HG03521 (cell line): Measurements from ENCODE around the gene YWHAG.
"Not testable (repeated sequence)": the region's sequence is repeated elsewhere in the genome, so short reads cannot be mapped to it uniquely, and the experiment has no call there.

Experiments
- ATAC-seq: cut with Tn5 transposase; IDR thresholded peaks from one replicate; pipeline ENCODE4 v1.9.1; 2021; ENCODE audit warnings: mild to moderate bottlenecking, moderate library complexity; ENCODE audit not compliant: unreplicated experiment

YWHAG gene

DNA sequence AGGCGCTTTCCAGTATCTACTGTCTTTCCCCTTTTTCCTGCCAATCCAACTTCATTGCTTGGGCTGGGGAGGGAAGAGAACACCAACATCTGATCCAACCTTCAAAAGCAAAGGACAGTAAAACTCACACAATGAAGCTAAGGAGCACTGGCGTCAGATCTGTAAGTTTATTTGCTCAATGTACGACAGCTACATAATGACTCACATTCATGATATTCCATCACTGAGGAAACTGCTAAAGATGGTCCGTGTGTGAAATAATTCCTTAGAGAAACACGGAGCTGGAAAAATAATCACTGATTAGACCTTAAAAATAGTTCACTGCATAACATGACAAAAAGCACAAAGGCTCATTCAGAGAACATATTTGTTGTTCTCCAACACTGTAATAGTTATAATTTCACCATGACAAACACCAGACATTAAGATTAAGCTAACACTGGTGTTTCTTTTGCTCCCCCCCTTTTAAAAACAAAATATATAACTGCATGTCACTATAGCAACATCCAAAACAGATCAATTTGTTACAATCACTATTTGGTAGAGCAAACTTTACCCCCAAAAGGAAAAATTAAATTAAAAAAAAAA, 32.1 kb downstream of the YWHAG start:
- ATAC-seq, result no peak

DNA sequence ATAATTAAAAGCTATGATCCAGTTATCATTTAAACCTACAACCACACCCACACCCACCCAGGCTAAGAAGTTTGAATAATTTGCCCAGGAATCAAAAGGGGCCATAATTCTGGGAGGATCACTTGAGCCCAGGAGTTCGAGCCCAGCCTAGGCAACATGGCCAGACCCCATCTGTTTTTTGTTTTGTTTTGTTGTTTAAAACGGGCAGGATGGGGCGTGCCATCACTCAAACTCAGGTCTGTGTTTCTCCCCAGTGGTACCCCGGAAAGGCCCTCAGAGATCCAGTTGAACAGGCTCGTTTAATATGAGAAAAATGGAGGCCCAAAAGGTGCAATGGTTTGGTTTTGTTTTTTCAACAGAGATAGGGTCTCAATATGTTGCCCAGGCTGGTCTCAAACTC, 33.0 kb downstream of the YWHAG start:
- no peak for ATAC-seq

DNA sequence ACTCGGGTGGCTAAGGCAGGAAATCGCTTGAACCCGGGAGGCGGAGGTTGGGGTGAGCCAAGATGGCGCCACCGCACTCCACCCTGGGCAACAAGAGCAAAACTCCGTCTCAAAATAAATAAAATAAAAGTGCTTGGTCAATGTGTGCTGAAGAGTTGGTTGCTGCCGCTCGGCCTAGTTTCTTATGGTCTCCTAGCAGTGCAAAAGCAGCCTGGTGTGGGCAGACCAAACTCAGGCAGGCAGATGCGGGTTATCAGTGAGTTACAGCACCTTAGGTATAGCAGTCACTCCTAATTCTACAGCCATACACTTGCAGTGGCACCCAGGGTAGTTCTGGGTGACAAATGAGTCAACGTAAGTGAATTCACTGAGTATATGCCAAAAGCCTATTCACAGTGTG, 33.7 kb downstream of the YWHAG start:
- ATAC-seq, result no peak

DNA sequence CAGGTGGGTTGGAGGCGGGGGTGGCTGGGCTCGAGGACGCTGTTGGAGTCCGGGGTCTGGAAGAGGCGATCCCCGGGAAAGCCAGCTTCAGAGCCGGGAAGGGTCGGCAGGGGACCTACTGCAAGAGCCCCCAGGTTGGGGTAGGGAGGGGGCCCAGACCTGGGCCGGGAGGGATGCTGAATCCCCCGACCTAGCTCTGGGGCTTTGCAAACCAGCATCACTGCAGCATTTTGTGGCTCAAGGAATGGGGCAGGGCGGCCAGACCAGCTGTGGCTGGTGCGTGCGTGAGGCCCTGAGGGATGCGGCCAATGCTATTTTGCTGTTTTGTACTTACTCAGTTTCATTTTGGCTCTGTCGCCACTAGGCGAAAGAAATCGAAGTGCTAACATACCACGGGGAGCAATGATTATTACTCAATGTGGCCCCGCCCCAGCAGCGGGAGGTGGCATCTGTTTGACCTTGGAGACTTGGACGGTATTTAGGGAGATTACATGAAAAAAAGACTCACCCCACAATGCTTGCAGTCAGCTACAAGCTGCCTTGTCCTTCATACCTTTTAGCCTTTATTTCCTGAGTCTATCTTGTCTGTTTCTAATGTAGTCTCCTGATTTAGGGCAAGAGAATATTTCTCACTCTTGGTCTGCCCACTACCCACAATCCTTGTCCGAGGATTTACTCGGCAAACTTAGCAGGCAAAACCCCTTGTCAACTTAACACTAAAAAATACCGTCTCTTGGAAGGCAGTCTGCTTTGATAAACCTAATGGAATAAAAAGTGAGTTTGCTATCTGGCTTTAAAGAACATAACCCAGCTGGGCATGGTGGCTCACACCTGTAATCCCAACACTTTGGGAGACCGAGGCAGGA, 40.1 kb downstream of the YWHAG start:
- peak; percentile 34 for ATAC-seq

DNA sequence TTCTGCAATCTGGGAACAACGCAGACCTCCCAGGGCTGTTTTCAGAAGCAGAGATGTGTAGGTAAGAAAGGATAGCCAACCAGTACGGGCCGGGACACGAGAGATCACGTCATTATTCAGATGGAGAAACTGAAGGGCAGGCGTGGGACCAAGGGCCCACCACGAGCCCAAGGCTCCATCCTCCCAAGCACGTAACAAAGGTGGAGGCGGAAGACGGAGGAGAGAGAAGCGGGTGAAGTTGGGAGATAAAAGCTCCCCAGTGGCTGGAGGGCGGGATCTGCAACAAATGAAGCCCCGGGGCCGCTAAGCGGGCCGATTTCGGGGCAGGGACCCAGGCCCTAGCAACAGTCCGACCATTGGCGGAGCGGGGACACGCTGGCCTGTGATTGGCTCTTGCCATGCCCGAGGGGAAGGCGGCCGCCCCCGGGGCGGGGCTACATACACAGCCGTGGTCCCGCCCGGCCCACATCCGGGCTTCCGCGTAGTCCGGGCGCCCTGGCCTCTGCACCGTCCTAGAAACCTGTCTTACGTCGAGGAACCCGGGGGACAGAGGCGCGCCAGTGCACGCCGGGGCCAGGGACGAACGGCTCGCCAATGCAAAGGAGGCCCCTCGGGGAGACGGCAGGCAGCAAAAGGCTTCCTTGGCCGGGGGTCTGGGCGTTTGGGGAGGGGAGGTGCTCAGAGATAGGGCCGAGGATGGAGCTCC, 40.9 kb downstream of the YWHAG start:
- ATAC-seq, result peak; percentile 93

DNA sequence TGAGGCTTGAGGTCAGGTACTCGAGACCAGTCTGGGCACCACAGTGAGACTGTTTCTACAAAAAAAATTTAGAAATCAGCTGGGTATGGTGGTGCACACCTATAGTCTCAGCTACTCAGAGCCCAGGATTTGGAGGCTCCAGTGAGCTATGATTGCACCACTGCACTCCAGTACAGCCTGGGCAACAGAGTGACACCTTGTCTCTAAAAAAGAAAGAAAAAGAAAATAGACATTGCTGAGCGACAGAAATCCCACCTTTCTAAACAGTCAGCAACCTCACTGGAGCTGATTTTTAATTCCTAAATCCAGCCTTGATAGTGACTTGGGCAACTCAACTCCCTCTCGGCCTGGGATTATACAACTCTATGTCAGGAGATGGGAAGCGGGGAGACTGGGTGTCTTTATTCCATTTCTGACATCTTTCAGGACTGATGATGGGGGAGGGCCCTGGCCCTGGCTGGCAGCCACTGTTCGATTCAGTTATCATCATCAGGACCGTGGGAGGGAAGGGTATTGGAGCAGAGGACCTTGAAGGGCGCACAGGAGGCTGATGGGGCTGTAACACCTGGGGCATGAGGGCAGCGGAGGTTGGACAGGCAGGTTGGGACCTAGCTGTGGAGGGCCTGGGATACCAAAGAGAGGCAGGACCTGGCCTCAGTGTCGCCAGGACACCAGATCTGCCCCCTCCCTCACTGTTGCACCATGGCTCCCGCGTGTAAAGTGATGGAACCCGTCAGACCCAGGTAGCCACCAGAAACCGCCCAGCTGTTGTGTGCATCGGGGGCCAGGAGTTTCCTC, 41.6 kb downstream of the YWHAG start:
- no peak for ATAC-seq

DNA sequence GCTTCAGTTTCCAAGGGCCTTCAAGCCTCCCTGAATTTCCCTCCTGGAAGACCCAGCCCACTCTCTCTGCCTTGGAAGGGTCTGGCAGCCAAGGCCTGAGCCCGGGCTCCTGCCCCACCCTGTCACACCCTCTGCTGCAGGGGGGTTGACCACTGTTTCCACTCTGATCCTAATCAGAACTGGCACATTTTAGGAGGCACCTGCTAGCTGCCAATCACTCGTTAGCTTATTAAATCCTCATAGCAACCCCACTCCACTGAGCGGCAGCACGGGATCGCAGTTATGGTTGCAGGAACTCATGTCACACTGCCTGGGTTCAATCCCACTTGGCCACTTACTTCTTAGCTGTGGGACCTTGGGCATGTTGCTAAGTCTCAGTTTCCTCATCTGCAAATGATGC, 43.4 kb downstream of the YWHAG start:
- ATAC-seq, result no peak

DNA sequence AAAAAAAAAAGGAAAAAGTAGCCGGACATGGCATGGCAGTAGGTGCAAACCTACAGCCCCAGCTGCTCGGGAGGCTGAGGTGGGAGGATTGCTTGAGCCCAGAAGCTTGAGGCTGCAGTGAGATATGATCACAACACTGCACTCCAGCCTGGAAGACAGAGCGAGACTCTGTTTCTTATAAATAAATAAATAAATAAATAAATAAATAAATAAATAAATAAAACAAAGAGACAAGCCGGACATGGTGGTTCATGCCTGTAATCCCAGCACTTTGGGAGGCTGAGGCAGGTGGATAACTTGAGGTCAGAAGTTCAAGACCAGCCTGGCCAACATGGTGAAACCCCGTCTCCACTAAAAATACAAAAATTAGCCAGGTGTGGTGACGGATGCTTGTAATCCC, 44.1 kb downstream of the YWHAG start:
- not testable (repeated sequence) for ATAC-seq

DNA sequence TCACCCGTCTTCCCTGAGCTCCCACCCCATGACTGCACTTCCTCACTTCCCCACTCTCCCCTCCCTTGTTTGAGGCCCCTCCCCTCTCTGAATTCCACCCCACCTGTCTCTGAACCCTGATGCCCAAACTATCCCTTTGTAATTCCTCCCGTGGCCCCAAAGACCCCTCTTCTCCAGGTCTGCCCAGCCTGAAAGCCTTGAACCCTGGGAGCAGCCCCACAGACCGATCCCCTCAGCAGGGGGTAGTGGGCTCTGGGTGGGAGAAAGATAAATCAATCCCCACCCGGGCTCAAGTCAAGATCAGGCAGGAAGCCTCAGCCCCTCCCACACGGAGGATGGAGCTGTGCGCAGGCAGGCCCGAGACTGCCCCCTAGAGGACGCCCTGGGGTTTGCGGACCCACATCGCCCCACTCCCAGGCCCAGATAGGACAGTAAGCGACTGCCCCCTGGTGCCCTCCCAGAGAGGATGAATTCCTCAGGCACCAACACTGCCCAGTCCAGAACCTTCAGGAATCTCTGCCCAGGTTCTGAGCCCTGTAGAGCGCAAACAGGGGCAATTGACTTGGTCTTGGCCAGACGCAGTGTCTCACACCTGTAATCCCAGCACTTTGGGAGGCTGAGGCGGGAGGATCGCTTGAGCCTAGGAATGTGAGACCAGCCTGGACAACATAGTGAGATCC, 44.6 kb downstream of the YWHAG start:
- peak; percentile 35 for ATAC-seq

DNA sequence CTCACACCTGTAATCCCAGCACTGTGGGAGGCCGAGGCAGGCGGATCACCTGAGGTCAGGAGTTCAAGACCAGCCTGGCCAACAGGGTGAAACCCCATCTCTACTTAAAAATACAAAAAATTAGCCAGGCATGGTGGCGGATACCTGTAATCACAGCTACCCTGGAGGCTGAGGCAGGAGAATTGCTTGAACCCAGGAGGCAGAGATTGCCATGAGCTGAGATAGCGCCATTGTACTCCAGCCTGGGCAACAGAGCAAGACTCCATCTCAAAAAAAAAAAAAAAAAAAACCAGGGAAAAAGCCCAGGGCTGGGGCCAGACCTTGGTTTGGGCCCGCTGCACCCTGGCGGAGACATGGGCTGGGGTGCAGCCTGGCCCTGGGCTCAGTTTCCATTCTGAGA, 47.0 kb downstream of the YWHAG start:
- not testable (repeated sequence) for ATAC-seq

DNA sequence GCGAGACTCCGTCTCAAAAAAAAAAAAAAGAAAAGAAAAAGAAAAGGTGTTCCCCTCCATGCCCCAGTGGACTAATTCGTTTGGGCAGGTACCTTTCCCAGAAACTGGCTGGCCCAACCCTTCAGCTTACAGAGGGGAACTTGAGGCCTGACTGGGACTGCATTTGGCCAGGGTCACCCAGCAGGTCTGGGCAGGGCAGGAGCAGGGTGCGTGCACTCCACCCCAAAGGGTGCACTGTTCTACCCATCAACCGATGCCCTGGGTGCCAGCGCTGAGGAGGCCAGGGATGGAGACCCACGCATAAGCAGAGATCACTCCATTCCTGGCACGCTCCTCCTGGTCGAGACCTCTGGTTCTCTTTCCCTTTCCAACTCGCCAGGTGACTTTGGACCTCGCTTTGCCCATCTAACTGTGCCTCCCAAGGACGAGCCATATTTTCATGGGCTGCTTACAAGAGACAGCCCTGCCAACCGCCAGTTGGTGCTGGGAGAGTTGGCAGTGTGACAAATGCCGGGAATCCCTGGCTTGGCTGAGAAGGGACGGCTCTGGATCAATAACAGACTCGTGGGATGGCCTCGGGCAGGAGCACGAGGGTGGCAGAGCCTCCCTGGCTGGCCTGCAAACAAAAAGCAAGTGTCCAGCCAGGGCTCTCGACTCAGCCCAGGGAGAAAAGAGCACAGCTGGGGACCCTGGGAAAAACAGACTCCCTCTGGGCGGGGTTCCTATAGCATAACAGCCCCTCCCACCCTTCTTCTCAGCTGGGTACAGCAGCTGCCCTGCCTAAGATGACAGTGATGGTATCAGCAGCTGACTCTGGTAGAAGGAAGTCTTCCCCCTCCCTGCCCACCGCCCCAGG, 48.5 kb downstream of the YWHAG start:
- ATAC-seq, result no peak

DNA sequence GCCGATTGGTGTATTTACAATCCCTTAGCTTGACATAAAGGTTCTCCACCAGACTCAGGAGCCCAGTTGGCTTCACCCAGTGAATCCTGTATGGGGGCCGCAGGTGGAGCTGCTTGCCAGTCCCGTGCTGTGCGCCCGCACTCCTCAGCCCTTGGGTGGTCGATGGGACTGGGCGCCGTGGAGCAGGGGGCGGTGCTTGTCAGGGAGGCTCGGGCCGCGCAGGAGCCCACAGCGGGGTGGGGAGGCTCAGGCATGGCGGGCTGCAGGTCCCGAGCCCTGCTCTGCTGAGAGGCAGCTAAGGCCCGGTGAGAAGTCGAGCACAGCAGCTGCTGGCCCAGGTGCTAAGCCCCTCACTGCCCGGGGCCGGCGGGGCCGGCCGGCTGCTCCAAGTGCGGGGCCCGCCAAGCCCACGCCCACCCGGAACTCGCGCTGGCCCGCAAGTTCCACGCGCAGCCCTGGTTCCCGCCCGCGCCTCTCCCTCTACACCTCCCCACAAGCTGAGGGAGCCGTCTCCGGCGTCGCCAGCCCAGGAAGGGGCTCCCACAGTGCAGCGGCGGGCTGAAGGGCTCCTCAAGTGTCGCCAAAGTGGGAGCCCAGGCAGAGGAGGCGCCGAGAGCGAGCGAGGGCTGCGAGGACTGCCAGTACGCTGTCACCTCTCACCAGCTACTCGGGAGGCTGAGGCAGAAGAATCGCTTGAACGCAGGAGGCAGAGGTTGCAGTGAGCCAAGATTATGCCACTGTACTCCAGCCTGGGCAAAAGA, 49.3 kb downstream of the YWHAG start:
- ATAC-seq, result not testable (repeated sequence)

DNA sequence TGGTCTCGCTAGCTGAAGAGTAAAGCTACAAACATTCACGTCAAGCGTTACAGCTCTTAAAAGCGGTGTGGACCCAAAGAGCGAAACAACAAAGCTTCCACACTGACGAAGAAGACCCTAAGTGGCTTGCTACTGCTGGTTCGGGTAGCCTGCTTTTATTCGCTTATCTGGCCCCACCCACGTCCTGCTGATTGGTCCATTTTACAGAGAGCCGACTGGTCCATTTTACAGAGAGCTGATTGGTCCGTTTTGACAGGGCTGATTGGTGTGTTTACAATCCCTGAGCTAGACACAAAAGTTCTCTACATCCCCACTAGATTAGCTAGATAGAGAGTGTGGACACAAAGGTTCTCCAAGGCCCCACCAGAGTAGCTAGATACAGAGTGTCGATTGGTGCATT, 49.9 kb downstream of the YWHAG start:
- not testable (repeated sequence) for ATAC-seq

DNA sequence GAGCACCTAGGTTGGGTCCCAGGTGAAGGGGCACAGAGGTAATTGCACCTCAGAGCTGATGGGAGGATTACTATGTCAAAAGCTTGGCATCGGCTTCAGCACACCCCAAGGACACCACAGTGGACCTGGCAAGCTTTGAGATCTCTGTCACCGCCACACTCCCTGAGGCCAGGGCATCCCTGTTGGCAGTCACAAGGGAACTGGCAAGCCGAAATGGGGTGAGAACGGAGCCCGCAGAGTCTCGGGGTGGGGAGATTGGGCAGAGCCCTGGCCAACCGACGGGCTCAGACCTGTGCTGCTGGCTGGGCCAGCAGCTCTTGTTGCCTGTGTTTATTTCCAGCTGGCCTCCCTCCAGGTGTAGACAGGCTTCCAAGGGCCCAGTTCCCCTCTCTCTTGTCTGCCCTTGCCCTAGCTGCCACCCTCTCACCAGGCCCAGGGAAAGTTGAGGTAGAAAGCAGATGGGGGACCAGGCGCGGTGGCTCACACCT, 53.9 kb downstream of the YWHAG start:
- ATAC-seq, result no peak

DNA sequence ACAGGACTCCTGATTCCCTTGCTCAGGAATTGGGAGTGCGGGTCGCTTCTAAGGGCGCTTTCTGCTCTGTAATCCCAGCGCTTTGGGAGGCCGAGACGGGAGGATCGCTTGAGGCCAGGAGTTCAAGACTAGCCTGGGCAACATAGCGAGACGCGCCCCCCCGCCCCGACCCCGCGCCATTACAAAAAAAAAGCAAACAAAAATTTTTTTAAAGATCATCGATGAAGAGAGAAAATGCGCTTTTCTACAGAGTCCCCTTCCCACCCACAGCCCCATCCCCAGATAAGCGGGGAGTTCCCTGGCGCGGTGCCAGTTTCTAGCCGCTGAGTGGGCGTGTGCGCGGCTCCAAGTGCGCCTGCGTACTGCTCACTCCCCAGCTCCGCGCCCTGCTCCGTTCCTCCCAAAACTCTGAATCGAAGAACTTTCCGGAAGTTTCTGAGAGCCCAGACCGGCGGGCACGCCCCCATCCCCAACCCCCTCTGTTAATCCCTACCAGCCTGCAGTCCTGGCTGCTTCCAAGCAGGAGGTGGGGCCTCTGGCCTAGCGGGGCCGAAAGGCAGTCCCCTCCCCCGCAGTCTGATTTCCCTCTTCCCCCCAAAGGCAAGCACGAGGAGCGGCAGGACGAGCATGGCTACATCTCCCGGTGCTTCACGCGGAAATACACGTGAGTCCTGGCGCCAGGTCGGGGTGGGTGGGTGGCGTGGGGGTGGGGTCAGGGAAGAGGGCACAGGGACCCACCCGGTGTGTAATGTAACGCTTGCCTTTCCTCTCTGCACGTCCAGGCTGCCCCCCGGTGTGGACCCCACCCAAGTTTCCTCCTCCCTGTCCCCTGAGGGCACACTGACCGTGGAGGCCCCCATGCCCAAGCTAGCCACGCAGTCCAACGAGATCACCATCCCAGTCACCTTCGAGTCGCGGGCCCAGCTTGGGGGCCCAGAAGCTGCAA, 55.3 kb downstream of the YWHAG start:
- peak; percentile 36 for ATAC-seq

DNA sequence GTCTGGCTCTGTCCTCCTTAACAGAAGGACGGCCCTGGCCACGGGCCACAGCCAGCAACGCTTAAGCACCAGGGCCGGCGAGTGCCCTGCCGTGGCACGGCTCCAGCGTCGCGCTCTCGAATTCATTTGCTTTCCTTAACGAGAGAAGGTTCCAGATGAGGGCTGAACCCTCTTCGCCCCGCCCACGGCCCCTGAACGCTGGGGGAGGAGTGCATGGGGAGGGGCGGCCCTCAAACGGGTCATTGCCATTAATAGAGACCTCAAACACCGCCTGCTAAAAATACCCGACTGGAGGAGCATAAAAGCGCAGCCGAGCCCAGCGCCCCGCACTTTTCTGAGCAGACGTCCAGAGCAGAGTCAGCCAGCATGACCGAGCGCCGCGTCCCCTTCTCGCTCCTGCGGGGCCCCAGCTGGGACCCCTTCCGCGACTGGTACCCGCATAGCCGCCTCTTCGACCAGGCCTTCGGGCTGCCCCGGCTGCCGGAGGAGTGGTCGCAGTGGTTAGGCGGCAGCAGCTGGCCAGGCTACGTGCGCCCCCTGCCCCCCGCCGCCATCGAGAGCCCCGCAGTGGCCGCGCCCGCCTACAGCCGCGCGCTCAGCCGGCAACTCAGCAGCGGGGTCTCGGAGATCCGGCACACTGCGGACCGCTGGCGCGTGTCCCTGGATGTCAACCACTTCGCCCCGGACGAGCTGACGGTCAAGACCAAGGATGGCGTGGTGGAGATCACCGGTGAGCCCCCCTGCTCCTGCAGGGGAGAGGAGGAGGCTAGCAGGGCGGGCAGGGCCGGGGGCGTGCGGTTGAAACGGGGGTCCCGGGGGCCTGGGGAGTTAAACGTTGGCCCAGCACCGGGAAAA, 56.2 kb downstream of the YWHAG start, which contains the start of gene HSPB1:
Gene HSPB1 (plus strand): TSS at position 327 of the 855 bp plus-strand sequence. CDS start 40 bp downstream, at position 367.
- no peak for ATAC-seq
